Measurements from ENCODE around the gene TECPR1.

- TF ChIP-seq CTCF (IDR thresholded peaks at IDR 0.05; ENCODE audit: low read length) (no peak), EZH2 (IDR thresholded peaks at IDR 0.05; ENCODE audit: borderline replicate concordance, low read length) (no peak)
Observed at GRCh38 chr7:98224701-98225181, 27.3 kb downstream of the TECPR1 start.
